Hepatocyte (in vitro differentiated cells): Measurements from ENCODE around the gene TUB.

Source experiments
- EZH2 ChIP-seq: fragments of 200-600 bp; sonication (generic); IDR thresholded peaks from 2 replicates; pipeline ENCODE4 v1.6.1; 2016; ENCODE audit warnings: antibody characterized with exemption, mild to moderate bottlenecking, borderline replicate concordance
- TF ChIP-seq, protein P1 (sequence below): fragments of 200-600 bp; sonication (generic); IDR thresholded peaks from 2 replicates; pipeline ENCODE4 v1.5.1; 2016; ENCODE audit warnings: antibody characterized with exemption, mild to moderate bottlenecking; ENCODE audit not compliant: poor library complexity

- no peak for TF ChIP-seq EZH2
- TF ChIP-seq, protein P1, sequence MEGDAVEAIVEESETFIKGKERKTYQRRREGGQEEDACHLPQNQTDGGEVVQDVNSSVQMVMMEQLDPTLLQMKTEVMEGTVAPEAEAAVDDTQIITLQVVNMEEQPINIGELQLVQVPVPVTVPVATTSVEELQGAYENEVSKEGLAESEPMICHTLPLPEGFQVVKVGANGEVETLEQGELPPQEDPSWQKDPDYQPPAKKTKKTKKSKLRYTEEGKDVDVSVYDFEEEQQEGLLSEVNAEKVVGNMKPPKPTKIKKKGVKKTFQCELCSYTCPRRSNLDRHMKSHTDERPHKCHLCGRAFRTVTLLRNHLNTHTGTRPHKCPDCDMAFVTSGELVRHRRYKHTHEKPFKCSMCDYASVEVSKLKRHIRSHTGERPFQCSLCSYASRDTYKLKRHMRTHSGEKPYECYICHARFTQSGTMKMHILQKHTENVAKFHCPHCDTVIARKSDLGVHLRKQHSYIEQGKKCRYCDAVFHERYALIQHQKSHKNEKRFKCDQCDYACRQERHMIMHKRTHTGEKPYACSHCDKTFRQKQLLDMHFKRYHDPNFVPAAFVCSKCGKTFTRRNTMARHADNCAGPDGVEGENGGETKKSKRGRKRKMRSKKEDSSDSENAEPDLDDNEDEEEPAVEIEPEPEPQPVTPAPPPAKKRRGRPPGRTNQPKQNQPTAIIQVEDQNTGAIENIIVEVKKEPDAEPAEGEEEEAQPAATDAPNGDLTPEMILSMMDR = no peak
These were observed 1.5 kb downstream of the TUB start for GRCh38 chr11:8082391-8083087.
